Hypothalamus (tissue), 51 donors: ENCODE data around the gene DCLK3.

Experiments
- DNase-seq, 51 donors: peaks; one replicate each; lab custom pipeline; 2025; lab: John Stamatoyannopoulos, UW

Gene DCLK3

DNA sequence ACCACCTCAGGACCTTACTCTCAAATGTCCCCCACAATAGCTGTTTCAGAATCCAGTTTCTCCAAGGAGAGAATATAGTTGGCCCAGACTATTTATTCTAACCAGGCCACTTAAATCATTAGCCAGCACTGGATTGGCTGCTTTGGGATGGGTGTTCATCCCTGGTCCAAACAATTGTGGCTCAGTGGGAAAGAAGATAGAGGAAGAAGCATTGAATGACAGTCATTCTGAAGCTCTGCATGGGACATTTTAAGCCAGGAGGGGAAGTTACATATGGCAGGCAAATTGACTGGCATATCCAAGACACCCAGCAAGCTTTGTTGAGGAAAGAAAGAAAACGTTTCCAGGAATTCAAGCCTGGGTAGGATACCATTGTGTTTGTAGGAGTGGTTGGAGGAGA is 5.6 kb upstream of the DCLK3 start:
- no peak for DNase-seq

DNA sequence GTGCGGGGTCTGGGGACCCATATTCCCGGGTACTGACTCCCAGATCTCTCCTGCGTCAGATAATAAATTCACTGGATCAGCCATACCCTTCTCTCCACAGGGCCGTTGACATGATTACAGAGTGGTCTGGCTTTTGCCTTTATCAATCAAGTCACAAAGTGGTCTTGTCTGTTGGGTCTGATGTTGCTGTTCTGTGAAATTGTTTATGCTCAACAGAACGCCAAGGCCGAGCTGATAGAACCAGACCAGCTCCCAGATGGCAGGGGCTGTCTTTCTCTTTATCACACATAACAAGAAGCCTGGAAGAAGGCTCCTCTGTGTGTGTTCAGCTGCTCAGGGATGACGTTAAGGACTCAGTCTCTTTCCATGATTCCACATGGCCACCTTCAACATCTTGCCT is 751 bp upstream of the DCLK3 start:
- DNase-seq, result no peak

DNA sequence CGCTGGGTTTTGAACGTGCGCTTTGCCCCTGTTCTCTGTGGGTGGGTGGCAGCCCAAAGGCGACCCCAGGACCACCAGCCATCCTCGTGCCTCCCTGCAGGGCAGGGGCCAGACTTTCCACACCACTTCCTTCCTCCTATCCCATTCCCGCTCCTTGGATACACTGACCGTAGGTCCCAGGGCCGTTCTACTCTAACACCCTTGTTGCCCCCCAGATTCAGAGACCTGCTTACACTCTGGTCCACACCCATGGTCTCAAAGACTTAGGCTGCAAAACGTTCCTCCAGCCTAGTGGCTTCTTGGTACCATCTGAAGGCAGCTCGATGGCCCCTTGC is 318 bp upstream of the DCLK3 start:
- DNase-seq, result no peak

GRCh38 chr3:36762918-36763849 is 1.2 kb downstream of the DCLK3 start:
- no peak for DNase-seq

GRCh38 chr3:36761779-36762178 is 2.6 kb downstream of the DCLK3 start:
- DNase-seq, result no peak

- no peak for DNase-seq
Measured at GRCh38 chr3:36756269-36756668, 8.1 kb downstream of the DCLK3 start.

GRCh38 chr3:36751326-36751725 is 13.0 kb downstream of the DCLK3 start:
- no peak for DNase-seq

- no peak for DNase-seq
Measured at GRCh38 chr3:36750737-36751136, 13.6 kb downstream of the DCLK3 start.

GRCh38 chr3:36744763-36745162 is 19.6 kb downstream of the DCLK3 start:
- no peak for DNase-seq

- DNase-seq, result no peak
Measured at GRCh38 chr3:36743826-36744225, 20.5 kb downstream of the DCLK3 start.

DNA sequence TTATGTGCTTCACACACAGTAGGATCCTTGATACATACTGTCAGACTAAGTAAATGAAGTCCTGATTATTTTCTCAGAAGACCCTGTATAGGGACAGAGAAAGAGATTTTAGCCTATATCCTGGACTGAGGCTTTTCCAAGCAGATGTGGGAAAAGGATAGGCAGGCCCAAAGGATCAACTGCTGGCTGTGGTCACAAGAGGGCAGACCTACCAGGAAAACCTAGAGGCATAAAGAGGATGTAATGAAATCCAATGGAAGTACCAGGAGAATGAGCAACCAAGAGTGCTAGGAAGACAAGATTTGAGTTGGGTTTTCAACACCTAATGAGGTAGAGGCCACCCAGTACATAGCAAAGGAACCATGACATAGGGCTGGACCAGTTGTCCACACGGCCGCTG is 23.1 kb downstream of the DCLK3 start:
- no peak for DNase-seq

- no peak for DNase-seq
Measured at GRCh38 chr3:36740787-36741186, 23.6 kb downstream of the DCLK3 start.

DNA sequence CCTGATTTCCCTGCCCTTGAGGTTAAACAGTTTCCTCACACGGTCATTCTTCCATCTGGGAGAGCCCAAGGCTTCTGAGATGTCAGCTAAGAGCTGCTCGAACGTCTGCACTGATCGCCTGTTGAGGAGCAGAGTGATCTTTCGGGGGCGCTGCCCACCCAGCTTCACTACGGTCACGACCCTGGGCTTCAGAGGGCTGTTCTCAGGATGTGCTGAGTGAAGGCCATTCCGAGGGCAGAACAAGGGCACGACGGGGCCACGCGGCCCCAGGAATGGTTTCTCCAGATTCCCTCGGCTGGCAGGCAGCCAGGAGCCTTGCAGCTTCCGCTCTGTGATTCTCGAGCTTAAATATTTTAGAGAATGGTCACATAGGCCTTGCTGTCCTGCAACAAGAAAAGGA is 25.7 kb downstream of the DCLK3 start:
- no peak for DNase-seq

DNA sequence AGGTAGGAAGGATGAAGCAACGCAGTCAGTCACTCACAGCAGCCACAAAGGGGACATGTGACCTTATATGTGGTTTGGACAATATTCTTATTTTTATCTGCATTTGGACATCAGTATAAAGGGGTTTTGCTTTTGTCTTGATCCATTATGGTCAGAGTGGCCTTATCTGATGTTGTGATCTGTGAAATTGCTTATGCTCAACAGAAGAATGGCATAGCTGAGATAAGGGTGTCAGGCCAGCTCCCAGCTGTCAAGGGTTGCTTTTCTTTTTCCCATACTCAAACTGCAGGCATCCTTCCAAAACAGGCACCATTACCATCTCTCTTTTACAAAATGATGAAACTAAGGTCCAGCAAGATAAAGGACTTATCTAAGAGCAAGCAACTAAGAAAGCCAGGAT is 28.1 kb downstream of the DCLK3 start:
- DNase-seq, result no peak

GRCh38 chr3:36734742-36735141 is 29.6 kb downstream of the DCLK3 start:
- DNase-seq, result no peak

GRCh38 chr3:36733723-36734122 is 30.6 kb downstream of the DCLK3 start:
- DNase-seq, result no peak

DNA sequence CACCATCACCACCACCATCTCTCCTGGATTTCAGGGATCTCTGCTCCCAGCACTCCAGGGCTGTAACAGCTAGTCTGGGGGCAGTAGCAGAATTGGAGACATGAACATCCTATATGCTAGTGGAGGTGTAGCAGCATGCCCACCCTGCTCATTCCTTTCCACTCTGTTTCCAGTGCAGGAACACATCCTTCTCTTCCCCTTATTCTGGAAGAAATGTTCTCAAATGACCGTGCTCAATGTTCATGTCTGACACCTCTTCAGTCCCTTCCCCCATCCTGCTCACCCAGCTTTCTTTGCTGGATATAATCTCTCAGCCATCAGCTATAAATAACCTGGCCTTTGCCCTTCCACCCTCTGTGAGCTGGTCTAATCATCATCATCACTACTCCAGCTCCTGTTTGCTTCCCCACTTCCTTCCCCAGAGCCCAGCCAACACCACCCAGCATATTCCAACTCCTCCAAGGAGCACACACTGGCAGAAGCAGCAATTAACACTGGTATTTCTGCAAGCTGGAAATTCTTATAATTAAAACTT is 31.1 kb downstream of the DCLK3 start:
- DNase-seq, result no peak

DNA sequence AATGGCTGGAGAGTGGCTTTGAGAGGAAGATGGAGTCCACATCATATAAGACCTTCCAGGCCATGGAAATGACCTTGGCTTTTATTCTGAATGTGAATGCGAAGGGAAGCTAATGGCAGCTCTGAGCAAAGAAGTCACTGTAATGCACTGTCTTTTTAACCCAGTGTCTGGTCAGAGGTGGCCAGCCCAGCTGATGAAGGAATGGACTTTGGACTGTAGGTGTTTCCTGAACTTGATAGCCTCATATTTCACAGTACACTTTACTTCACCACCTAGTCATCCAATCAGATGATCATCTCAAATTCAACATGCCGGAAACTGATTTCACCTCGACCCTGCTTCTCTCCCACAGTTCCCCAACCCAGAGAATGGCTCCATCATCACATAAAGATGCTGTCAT is 33.4 kb downstream of the DCLK3 start:
- DNase-seq, result no peak

DNA sequence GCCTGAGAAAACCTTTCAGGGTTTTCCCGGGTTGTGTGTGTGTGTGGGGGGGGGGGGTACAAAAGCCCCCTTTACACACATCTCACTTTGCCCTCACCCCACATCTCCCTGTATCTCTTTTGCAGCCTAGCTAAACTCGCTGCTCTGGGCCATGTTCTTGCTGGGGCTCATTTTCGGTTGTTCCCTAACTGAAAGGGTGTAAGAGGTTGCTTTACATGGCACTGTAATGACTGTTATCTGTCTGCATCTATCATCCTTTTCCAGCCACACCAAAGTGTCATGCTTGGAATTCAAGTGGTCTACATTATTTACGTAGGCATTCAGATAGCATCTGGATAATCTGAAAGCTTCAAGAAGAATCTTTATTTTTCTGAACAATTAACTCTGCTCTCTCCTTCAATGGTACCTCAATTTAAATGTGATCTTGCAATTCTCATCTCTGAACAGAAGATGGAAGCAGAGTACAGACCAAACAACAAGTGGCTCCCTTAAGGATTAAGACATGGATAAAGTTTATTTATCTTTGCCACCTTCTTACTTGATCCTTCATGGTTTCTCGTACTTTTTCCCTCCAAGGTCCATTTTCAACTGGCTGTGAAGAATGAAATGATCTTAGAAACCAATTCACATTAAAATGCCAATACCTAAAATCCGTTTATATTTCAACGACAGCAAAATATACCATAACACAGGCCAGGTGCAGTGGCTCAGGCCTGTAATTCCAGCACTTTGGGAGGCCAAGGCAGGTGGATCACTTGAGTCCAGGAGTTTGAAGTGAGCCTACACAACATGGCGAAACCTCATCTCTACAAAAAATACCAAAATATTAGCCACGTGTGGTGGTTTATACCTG is 34.9 kb downstream of the DCLK3 start:
- peak in 1 of 51 donors; percentile 48 for DNase-seq

- DNase-seq, result no peak
Measured at GRCh38 chr3:36714343-36715086, 49.8 kb downstream of the DCLK3 start.

GRCh38 chr3:36713904-36714303 is 50.4 kb downstream of the DCLK3 start:
- no peak for DNase-seq
